ENCODE data around the gene RPAP2. TPM values are rescaled to one million over a fixed set of nuclear protein-coding genes. Genes with fewer than 3 reads are reported as not detected.

Gene RPAP2
- total and polyA plus RNA-seq, 2 of the 8 experiments (the other 6 are each of a cell fraction or from before 2014, with no cell fraction given): 7.9 to 28.4 TPM

DNA sequence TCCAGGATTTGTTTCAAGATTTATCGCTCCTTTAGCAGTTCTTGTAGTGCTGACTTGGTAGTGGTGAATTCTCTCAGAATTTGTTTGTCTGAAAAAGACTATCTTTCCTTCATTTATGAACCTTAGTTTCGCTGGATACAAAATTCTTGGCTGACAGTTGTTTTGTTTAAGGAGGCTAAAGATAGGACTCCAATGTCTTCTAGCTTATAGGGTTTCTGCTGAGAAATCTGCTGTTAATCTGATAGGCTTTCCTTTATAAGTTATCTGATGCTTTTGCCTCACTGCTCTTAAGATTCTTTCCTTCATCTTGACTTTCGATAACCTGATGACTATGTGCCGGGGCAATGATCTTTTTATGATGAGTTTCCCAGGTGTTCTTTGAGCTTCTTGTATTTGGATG, 28.9 kb downstream of the RPAP2 start (continued):
- TF ChIP-seq GTF2F1 (IDR thresholded peaks at IDR 0.05; ENCODE audit: borderline replicate concordance, low read depth, low read length): no peak
- TF ChIP-seq RNF2 (IDR thresholded peaks at IDR 0.05; ENCODE audit: borderline replicate concordance, low read depth, low read length, missing control alignments, poor library complexity, severe bottlenecking): no peak
- no peak for TF ChIP-seq CTBP2 (IDR thresholded peaks at IDR 0.05; ENCODE audit: borderline replicate concordance, insufficient read depth, insufficient read length, low read length)

Measured in H1 (cell line).